ENCODE data around the gene CARD9. TPM values are rescaled to one million over a fixed set of nuclear protein-coding genes. Genes with fewer than 3 reads are reported as not detected.

Gene CARD9
- polyA plus RNA-seq, 1 of the 3 experiments (the other 2 are of a cell fraction): 1.1 TPM

DNA sequence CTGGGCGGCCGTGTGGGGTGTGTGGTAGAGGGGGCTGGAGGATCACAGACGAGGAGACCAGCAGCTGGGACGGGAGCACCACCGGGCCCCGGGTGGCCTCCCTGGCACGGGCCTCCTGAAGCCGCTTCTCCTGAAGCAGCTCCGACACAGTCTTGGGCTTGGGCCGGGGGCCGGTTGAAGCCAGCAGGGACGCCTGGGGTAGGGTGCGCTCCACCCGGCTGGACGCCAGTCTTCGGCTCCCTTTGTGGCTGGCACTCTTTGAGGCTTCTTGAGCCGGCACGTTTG is 5.5 kb upstream of the CARD9 start:
- 91% methylated on average over 9 of the region's 18 CpGs for WGBS (ENCODE audit: low lambda C conversion rate)
- Histone ChIP-seq H3K4me2 (no peak overlapping the region), H3K27ac (ENCODE audit: low read depth in 2 of 2, low read length in 1 of 2) (no peak overlapping the region), H4K20me1 (ENCODE audit: insufficient read depth) (no peaks in the 10 kb centered on the region), H3K36me3 (replicated peaks in 1 of 2; ENCODE audit: control insufficient read depth in 1 of 2, insufficient read depth in 2 of 2, low read length in 1 of 2) (peaks cover 0 to 73% of the 10 kb centered on the region in 2 experiments), H3K4me1 (ENCODE audit: control insufficient read depth in 1 of 2, insufficient read depth in 2 of 2, low read depth in 1 of 2, low read length in 1 of 2) (peaks cover 0 to 22% of the 10 kb centered on the region in 2 experiments; a peak in 1 of 4 replicates), H3K4me3 (ENCODE audit: low read depth in 2 of 2, low read length in 1 of 2) (no peak overlapping the region), H3F3A (replicated peaks; ENCODE audit: insufficient read depth) (no peaks in the 10 kb centered on the region), H3K9me3 (no peaks in the 10 kb centered on the region), H3K79me2 (ENCODE audit: insufficient read depth) (no peaks in the 10 kb centered on the region), H3K9ac (no peak overlapping the region), H3K27me3 (ENCODE audit: insufficient read depth) (no peaks in the 10 kb centered on the region), H2AFZ (ENCODE audit: low read depth) (no peak overlapping the region), H3K9me2 (no peaks in the 10 kb centered on the region)
- ChIA-PET CTCF (interaction anchor here (1.3 to 3.9 kb wide), 4 partner anchors 15 to 66 kb away, joined by 3 to 15 read pairs (median 4); partner anchors contain the start of genes DNLZ and SNAPC4), POLR2A (no interaction called here)
- TF ChIP-seq JUND (IDR thresholded peaks at IDR 0.05) (no peak), RXRA (IDR thresholded peaks at IDR 0.05; ENCODE audit: borderline replicate concordance, low read depth) (no peak), EZH2phosphoT487 (IDR thresholded peaks at IDR 0.05; ENCODE audit: borderline replicate concordance, low read depth) (no peak), NFIC (IDR thresholded peaks at IDR 0.05; ENCODE audit: borderline replicate concordance) (no peak), NRF1 (IDR thresholded peaks at IDR 0.05; ENCODE audit: low read depth, low read length) (no peak), MAX (IDR thresholded peaks at IDR 0.05; ENCODE audit: low read depth) (no peak), ELF1 (IDR thresholded peaks at IDR 0.05) (no peak), EP300 (IDR thresholded peaks at IDR 0.05; ENCODE audit: borderline replicate concordance in 1 of 2, low read depth in 1 of 2, low read length in 1 of 2) (no peak), POLR2AphosphoS5 (IDR thresholded peaks at IDR 0.05; ENCODE audit: low read depth, low read length) (no peak), PBX3 (IDR thresholded peaks at IDR 0.05) (no peak), MXI1 (IDR thresholded peaks at IDR 0.05; ENCODE audit: low read depth, low read length) (no peak), TEAD4 (IDR thresholded peaks at IDR 0.05; ENCODE audit: borderline replicate concordance, insufficient read depth) (no peak), FOXJ3 (CRISPR knock-in tag; IDR thresholded peaks at IDR 0.05) (no peak), IRF3 (IDR thresholded peaks at IDR 0.05; ENCODE audit: low read depth, low read length) (no peak), TAF1 (IDR thresholded peaks at IDR 0.05; ENCODE audit: borderline replicate concordance, low read depth, low read length) (no peak)
- TF ChIP-seq, protein P1, sequence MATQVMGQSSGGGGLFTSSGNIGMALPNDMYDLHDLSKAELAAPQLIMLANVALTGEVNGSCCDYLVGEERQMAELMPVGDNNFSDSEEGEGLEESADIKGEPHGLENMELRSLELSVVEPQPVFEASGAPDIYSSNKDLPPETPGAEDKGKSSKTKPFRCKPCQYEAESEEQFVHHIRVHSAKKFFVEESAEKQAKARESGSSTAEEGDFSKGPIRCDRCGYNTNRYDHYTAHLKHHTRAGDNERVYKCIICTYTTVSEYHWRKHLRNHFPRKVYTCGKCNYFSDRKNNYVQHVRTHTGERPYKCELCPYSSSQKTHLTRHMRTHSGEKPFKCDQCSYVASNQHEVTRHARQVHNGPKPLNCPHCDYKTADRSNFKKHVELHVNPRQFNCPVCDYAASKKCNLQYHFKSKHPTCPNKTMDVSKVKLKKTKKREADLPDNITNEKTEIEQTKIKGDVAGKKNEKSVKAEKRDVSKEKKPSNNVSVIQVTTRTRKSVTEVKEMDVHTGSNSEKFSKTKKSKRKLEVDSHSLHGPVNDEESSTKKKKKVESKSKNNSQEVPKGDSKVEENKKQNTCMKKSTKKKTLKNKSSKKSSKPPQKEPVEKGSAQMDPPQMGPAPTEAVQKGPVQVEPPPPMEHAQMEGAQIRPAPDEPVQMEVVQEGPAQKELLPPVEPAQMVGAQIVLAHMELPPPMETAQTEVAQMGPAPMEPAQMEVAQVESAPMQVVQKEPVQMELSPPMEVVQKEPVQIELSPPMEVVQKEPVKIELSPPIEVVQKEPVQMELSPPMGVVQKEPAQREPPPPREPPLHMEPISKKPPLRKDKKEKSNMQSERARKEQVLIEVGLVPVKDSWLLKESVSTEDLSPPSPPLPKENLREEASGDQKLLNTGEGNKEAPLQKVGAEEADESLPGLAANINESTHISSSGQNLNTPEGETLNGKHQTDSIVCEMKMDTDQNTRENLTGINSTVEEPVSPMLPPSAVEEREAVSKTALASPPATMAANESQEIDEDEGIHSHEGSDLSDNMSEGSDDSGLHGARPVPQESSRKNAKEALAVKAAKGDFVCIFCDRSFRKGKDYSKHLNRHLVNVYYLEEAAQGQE (IDR thresholded peaks at IDR 0.05; ENCODE audit: low read depth, low read length): no peak
- TF ChIP-seq, protein P2, sequence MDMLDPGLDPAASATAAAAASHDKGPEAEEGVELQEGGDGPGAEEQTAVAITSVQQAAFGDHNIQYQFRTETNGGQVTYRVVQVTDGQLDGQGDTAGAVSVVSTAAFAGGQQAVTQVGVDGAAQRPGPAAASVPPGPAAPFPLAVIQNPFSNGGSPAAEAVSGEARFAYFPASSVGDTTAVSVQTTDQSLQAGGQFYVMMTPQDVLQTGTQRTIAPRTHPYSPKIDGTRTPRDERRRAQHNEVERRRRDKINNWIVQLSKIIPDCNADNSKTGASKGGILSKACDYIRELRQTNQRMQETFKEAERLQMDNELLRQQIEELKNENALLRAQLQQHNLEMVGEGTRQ (IDR thresholded peaks at IDR 0.05; ENCODE audit: borderline replicate concordance, low read depth, low read length): no peak
- no peak for DNase-seq

Measured in SK-N-SH (cell line).